ENCODE measurements around the gene CYP4F22.

DNA sequence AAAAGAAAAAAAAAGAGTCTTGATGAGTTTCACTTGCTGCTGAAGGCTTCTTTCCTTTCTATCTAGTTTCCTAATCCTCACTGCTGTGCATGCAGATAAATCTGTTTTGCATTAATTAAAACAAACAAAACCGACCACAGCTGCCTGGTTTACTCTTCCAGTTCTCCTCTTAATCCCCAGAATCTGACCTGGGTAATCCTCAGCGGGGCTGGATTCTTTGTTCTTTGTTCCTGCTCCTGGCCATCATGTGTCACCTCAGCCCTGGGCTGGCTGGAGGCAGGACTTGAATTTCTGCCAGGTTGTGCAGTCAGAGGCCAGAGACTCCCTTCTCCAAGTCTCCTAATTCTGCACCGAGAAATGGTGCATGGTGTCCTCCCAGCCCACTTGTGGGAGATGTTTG, 54.5 kb downstream of the CYP4F22 start:
- TF ChIP-seq JUNB (CRISPR knock-in tag; conservative IDR thresholded peaks at IDR 0.05) (no peak), CTCF (IDR thresholded peaks at IDR 0.05 in 2 of 3, conservative IDR thresholded peaks at IDR 0.05 in 1 of 3; ENCODE audit: insufficient read depth in 2 of 3, low read depth in 1 of 3, low read length in 3 of 3) (no peak), POLR2AphosphoS5 (IDR thresholded peaks at IDR 0.05; ENCODE audit: control insufficient read depth, insufficient read depth, low read depth, low read length) (no peak), KLF16 (IDR thresholded peaks at IDR 0.05) (no peak), HDGF (IDR thresholded peaks at IDR 0.05) (no peak), MAX (CRISPR knock-in tag; IDR thresholded peaks at IDR 0.05) (no peak), JUND (IDR thresholded peaks at IDR 0.05; ENCODE audit: borderline replicate concordance, low read depth, low read length) (no peak), JUND (tag; IDR thresholded peaks at IDR 0.05; ENCODE audit: borderline replicate concordance, low read depth, low read length) (no peak), KAT2B (IDR thresholded peaks at IDR 0.05; ENCODE audit: low read depth, low read length) (no peak), CBX5 (IDR thresholded peaks at IDR 0.05; ENCODE audit: borderline replicate concordance, low read depth) (no peak), KDM5B (IDR thresholded peaks at IDR 0.05; ENCODE audit: insufficient replicate concordance, low read depth, low read length) (no peak), PURB (CRISPR knock-in tag; IDR thresholded peaks at IDR 0.05; ENCODE audit: low read depth) (no peak), KLF10 (CRISPR knock-in tag; IDR thresholded peaks at IDR 0.05) (no peak)
- TF ChIP-seq, protein P1, sequence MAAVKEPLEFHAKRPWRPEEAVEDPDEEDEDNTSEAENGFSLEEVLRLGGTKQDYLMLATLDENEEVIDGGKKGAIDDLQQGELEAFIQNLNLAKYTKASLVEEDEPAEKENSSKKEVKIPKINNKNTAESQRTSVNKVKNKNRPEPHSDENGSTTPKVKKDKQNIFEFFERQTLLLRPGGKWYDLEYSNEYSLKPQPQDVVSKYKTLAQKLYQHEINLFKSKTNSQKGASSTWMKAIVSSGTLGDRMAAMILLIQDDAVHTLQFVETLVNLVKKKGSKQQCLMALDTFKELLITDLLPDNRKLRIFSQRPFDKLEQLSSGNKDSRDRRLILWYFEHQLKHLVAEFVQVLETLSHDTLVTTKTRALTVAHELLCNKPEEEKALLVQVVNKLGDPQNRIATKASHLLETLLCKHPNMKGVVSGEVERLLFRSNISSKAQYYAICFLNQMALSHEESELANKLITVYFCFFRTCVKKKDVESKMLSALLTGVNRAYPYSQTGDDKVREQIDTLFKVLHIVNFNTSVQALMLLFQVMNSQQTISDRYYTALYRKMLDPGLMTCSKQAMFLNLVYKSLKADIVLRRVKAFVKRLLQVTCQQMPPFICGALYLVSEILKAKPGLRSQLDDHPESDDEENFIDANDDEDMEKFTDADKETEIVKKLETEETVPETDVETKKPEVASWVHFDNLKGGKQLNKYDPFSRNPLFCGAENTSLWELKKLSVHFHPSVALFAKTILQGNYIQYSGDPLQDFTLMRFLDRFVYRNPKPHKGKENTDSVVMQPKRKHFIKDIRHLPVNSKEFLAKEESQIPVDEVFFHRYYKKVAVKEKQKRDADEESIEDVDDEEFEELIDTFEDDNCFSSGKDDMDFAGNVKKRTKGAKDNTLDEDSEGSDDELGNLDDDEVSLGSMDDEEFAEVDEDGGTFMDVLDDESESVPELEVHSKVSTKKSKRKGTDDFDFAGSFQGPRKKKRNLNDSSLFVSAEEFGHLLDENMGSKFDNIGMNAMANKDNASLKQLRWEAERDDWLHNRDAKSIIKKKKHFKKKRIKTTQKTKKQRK (IDR thresholded peaks at IDR 0.05; ENCODE audit: borderline replicate concordance, low read depth, low read length), result no peak
- TF ChIP-seq, protein P2, sequence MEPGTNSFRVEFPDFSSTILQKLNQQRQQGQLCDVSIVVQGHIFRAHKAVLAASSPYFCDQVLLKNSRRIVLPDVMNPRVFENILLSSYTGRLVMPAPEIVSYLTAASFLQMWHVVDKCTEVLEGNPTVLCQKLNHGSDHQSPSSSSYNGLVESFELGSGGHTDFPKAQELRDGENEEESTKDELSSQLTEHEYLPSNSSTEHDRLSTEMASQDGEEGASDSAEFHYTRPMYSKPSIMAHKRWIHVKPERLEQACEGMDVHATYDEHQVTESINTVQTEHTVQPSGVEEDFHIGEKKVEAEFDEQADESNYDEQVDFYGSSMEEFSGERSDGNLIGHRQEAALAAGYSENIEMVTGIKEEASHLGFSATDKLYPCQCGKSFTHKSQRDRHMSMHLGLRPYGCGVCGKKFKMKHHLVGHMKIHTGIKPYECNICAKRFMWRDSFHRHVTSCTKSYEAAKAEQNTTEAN (CRISPR knock-in tag; IDR thresholded peaks at IDR 0.05), result no peak

Data from K562 (cell line).